Thymus (tissue), 14 donors: ENCODE measurements around the gene LRRC31. TPM values are rescaled to one million over a fixed set of nuclear protein-coding genes. Genes with fewer than 3 reads are reported as not detected.

Experiments used
- DNase-seq, 9 donors: peaks; one replicate each; pipeline ENCODE4 v3.0.0-alpha.2; 2013; ENCODE audit warnings: low spot score in 9 of 9, low read depth in 6 of 9, missing footprints in 1 of 9
- H3K27ac ChIP-seq, 2 donors: one replicate each; pipeline ENCODE4 v1.5.1; 2013; ENCODE audit warnings: control low read depth in 1 of 2, low read depth in 1 of 2, low read length in 1 of 2, mild to moderate bottlenecking in 1 of 2, moderate library complexity in 1 of 2
- H3K27me3 ChIP-seq, 2 donors: one replicate each; pipeline ENCODE4 v1.5.1; 2013; ENCODE audit warnings: low read length in 1 of 2; ENCODE audit not compliant: control insufficient read depth in 2 of 2, insufficient read depth in 1 of 2
- H3K36me3 ChIP-seq, 2 donors: one replicate each; pipeline ENCODE4 v1.5.1; 2013; ENCODE audit warnings: low read length in 1 of 2, mild to moderate bottlenecking in 1 of 2, moderate library complexity in 1 of 2; ENCODE audit not compliant: control insufficient read depth in 2 of 2, insufficient read depth in 2 of 2
- H3K4me1 ChIP-seq, 2 donors: one replicate each; pipeline ENCODE4 v1.5.1; 2013; ENCODE audit warnings: low read length in 2 of 2; ENCODE audit not compliant: control insufficient read depth in 2 of 2, insufficient read depth in 2 of 2
- H3K4me3 ChIP-seq, 2 donors: one replicate each; pipeline ENCODE4 v1.5.1; 2013; ENCODE audit warnings: low read length in 2 of 2, control low read depth in 1 of 2, mild to moderate bottlenecking in 1 of 2
- H3K9me3 ChIP-seq, 2 donors: one replicate each; pipeline ENCODE4 v1.5.1; 2013; ENCODE audit warnings: low read length in 1 of 2, mild to moderate bottlenecking in 1 of 2; ENCODE audit not compliant: control insufficient read depth in 2 of 2, insufficient read depth in 1 of 2
- WGBS: extraction: QIAGEN DNeasy Blood & Tissue Kit; methylation state at CpG from one replicate; pipeline ENCODE4 v1.1.7; 2013; 5-methylcytosine and 5-hydroxymethylcytosine counted together
- long read RNA-seq, 10 donors: transcript quantifications; one replicate each; lab custom pipeline, GENCODE V29; 2026
- polyA plus RNA-seq: library from polyadenylated mRNA; stranded (reverse); fragments of 200-250 nt; gene quantifications from one replicate; pipeline ENCODE4 v1.2.3, GENCODE V29; 2013
- total RNA-seq: library from RNA; stranded (reverse); fragments of 120-200 nt; gene quantifications from one replicate; pipeline ENCODE4 v1.2.4, GENCODE V29; 2013
- donor health status: healthy.

LRRC31 gene
- total RNA-seq (0.09 TPM), polyA plus RNA-seq (0.07 TPM)
- long read RNA-seq, donor 1, result 0 reads
- long read RNA-seq, donor 2, result 0 reads
- long read RNA-seq, donor 3, result 0 reads
- long read RNA-seq, donor 4, result 0 reads
- long read RNA-seq, donor 5, result 0 reads
- long read RNA-seq, donor 6, result 0 reads
- long read RNA-seq, donor 7, result 0 reads
- long read RNA-seq, donor 8, result 0 reads
- long read RNA-seq, donor 9, result 0 reads
- long read RNA-seq, donor 10, result 0 reads

- WGBS, result 96% methylated on average over 2 of the region's 2 CpGs
- no peaks in the 10 kb centered on the region for H3K27me3 ChIP-seq
- H3K36me3 ChIP-seq, result no peaks in the 10 kb centered on the region
- no peaks in the 10 kb centered on the region for H3K9me3 ChIP-seq
- no peak for DNase-seq
- peaks cover 0 to 20% of the 10 kb centered on the region in 2 donors for H3K4me1 ChIP-seq
- H3K27ac ChIP-seq, result no peak within 1 kb of the TSS
- no peak within 1 kb of the TSS for H3K4me3 ChIP-seq
Measured at GRCh38 chr3:169869484-169870220, at the start of gene LRRC31. Gene LRRC31 (minus strand): TSS chr3:169869935. CDS start chr3:169869807, 128 bp downstream.

- Histone ChIP-seq H3K4me3 (no peak overlapping the region), H3K4me1 (no peaks in the 10 kb centered on the region), H3K36me3 (no peaks in the 10 kb centered on the region), H3K9me3 (no peaks in the 10 kb centered on the region), H3K27ac (no peak overlapping the region), H3K27me3 (no peaks in the 10 kb centered on the region)
- no peak for DNase-seq
- 94% methylated on average over 2 of the region's 2 CpGs for WGBS
Measured at GRCh38 chr3:169914321-169914720, 44.6 kb upstream of the LRRC31 start.

GRCh38 chr3:169913323-169913722 lies 43.6 kb upstream of the LRRC31 start:
- no peaks in the 10 kb centered on the region for H3K27me3 ChIP-seq
- H3K4me3 ChIP-seq, result no peak overlapping the region
- H3K36me3 ChIP-seq, result no peaks in the 10 kb centered on the region
- H3K27ac ChIP-seq, result no peak overlapping the region
- DNase-seq, result no peak
- H3K9me3 ChIP-seq, result no peaks in the 10 kb centered on the region
- 94% methylated on average over 3 of the region's 3 CpGs for WGBS
- no peaks in the 10 kb centered on the region for H3K4me1 ChIP-seq

GRCh38 chr3:169911272-169911671 lies 41.5 kb upstream of the LRRC31 start, which contains the start of gene SAMD7:
Gene SAMD7 (plus strand): TSS chr3:169911572. CDS start chr3:169919499, 7,927 bp downstream.
- Histone ChIP-seq H3K4me3 (no peak within 1 kb of the TSS), H3K9me3 (no peaks in the 10 kb centered on the region), H3K27ac (no peak within 1 kb of the TSS), H3K4me1 (no peaks in the 10 kb centered on the region), H3K27me3 (no peaks in the 10 kb centered on the region), H3K36me3 (no peaks in the 10 kb centered on the region)
- WGBS, result 99% methylated on average over 1 of the region's 1 CpG
- DNase-seq, result no peak

- 98% methylated on average over 4 of the region's 4 CpGs for WGBS
- no peak overlapping the region for H3K4me3 ChIP-seq
- H3K9me3 ChIP-seq, result peaks cover 0 to 6% of the 10 kb centered on the region in 2 donors
- no peaks in the 10 kb centered on the region for H3K27me3 ChIP-seq
- no peak overlapping the region for H3K27ac ChIP-seq
- no peaks in the 10 kb centered on the region for H3K36me3 ChIP-seq
- no peaks in the 10 kb centered on the region for H3K4me1 ChIP-seq
- DNase-seq, result no peak
Measured at GRCh38 chr3:169907944-169908343, 38.2 kb upstream of the LRRC31 start.

GRCh38 chr3:169907476-169907875 lies 37.7 kb upstream of the LRRC31 start:
- H3K27ac ChIP-seq, result no peak overlapping the region
- H3K36me3 ChIP-seq, result no peaks in the 10 kb centered on the region
- H3K9me3 ChIP-seq, result peaks cover 0 to 11% of the 10 kb centered on the region in 2 donors
- no peaks in the 10 kb centered on the region for H3K4me1 ChIP-seq
- no peaks in the 10 kb centered on the region for H3K27me3 ChIP-seq
- DNase-seq, result no peak
- H3K4me3 ChIP-seq, result no peak overlapping the region

GRCh38 chr3:169905404-169905803 lies 35.7 kb upstream of the LRRC31 start:
- peaks cover 0 to 15% of the 10 kb centered on the region in 2 donors for H3K9me3 ChIP-seq
- 76% methylated on average over 6 of the region's 6 CpGs for whole genome bisulfite sequencing
- H3K27me3 ChIP-seq, result no peaks in the 10 kb centered on the region
- H3K4me3 ChIP-seq, result no peak overlapping the region
- H3K36me3 ChIP-seq, result no peaks in the 10 kb centered on the region
- H3K27ac ChIP-seq, result no peak overlapping the region
- no peak for DNase-seq
- H3K4me1 ChIP-seq, result no peaks in the 10 kb centered on the region

- no peaks in the 10 kb centered on the region for H3K4me1 ChIP-seq
- 97% methylated on average over 1 of the region's 1 CpG for WGBS
Measured at GRCh38 chr3:169901453-169901852, 31.7 kb upstream of the LRRC31 start.

GRCh38 chr3:169897284-169897683 lies 27.5 kb upstream of the LRRC31 start:
- H3K4me3 ChIP-seq, result no peak overlapping the region

More at GRCh38 chr3:169901453-169901852, 31.7 kb upstream of the LRRC31 start:
- DNase-seq, result no peak
- no peaks in the 10 kb centered on the region for H3K36me3 ChIP-seq
- H3K9me3 ChIP-seq, result peaks cover 0 to 15% of the 10 kb centered on the region in 2 donors
- H3K27ac ChIP-seq, result no peak overlapping the region
- no peak overlapping the region for H3K4me3 ChIP-seq
- no peaks in the 10 kb centered on the region for H3K27me3 ChIP-seq

More at GRCh38 chr3:169897284-169897683, 27.5 kb upstream of the LRRC31 start:
- Histone ChIP-seq H3K27ac (no peak overlapping the region), H3K9me3 (peaks cover 0 to 3% of the 10 kb centered on the region in 2 donors), H3K4me1 (no peaks in the 10 kb centered on the region), H3K36me3 (no peaks in the 10 kb centered on the region), H3K27me3 (no peaks in the 10 kb centered on the region)
- WGBS, result 98% methylated on average over 1 of the region's 1 CpG
- DNase-seq, result no peak
